ENCODE data around the gene DCHS1. TPM values are rescaled to one million over a fixed set of nuclear protein-coding genes. Genes with fewer than 3 reads are reported as not detected.
"Not testable (repeated sequence)": the region's sequence is repeated elsewhere in the genome, so short reads cannot be mapped to it uniquely, and the experiment has no call there.

The DCHS1 gene
- total RNA-seq, 4 donors from 2014 or later = 26.8 to 125 (median 73.6) TPM

DNA sequence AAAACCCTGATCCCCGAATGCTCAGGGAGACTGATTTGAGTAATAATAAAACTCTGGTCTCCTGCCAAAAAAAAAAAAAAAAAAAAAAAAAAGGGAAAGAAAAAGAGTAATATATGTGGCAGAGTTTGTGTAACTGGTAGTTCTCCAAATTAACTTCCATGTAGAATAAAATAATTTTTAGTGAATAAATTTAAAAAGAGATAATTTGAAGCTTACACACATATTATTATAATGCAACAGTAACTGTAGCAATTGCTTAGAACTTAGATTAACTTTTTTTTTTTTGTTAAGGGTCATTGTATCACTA lies 38.6 kb upstream of the DCHS1 start:
- H3K4me3 ChIP-seq = no peak overlapping the region
- no peak for DNase-seq
- intact Hi-C loops (cut with DNase I; ENCODE audit: low total_unique reads) = no loop called here
- no peaks in the 10 kb centered on the region for H3K27me3 ChIP-seq
- peak overlapping the region; percentile 43 to 80 for H3K27ac ChIP-seq
- H3K36me3 ChIP-seq = no peaks in the 10 kb centered on the region
- H3K4me1 ChIP-seq = no peaks in the 10 kb centered on the region
- TF ChIP-seq, protein P1, sequence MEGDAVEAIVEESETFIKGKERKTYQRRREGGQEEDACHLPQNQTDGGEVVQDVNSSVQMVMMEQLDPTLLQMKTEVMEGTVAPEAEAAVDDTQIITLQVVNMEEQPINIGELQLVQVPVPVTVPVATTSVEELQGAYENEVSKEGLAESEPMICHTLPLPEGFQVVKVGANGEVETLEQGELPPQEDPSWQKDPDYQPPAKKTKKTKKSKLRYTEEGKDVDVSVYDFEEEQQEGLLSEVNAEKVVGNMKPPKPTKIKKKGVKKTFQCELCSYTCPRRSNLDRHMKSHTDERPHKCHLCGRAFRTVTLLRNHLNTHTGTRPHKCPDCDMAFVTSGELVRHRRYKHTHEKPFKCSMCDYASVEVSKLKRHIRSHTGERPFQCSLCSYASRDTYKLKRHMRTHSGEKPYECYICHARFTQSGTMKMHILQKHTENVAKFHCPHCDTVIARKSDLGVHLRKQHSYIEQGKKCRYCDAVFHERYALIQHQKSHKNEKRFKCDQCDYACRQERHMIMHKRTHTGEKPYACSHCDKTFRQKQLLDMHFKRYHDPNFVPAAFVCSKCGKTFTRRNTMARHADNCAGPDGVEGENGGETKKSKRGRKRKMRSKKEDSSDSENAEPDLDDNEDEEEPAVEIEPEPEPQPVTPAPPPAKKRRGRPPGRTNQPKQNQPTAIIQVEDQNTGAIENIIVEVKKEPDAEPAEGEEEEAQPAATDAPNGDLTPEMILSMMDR (IDR thresholded peaks at IDR 0.05) = no peak
- no peak for TF ChIP-seq POLR2A (IDR thresholded peaks at IDR 0.05)
- no peaks in the 10 kb centered on the region for H3K9me3 ChIP-seq

DNA sequence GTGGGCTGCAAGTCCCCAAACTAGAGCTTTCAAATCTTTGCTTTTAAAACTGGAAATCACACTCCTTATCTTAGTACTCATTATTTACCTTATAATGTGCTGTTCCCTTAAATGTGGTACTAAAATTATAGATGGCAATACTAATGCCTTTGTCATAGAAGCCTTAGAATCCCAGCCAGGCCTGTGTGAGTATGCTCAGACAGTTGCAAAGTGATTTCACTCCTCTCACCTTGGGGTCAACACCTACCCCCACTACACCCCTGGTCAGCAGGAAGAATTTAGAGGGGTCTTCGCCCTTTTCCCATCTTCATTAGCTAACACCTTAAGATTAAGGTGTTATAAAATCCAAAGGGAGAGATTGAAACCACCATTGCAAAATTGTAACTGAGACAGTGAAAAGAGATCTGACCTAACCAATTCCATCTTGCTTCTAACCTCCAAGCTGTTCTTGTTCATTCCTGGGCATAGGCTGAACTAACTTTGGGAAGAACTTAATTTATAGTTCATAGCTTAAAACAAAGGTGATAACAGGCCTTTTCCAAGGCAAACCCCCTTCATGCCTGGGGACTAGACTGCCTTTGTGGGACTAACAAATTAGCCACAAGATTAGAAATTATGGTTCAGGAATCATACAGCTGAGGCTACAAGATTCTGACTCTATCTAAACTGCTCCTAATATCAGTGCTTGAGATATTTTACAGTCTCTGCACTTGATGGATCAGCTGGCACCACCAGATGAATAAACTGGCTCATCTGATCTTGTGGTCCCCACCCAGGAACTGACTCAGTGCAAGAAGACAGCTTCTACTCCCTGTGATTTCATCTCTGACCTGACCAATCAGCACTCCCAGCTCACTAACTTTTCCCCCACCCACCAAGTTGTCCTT lies 38.0 kb upstream of the DCHS1 start:
- H3K4me3 ChIP-seq = no peak overlapping the region
- peak overlapping the region in 1 of 2 donors; percentile 80 for H3K27ac ChIP-seq
- no peaks in the 10 kb centered on the region for H3K4me1 ChIP-seq
- TF ChIP-seq, protein P1 (IDR thresholded peaks at IDR 0.05) = no peak
- H3K36me3 ChIP-seq = no peaks in the 10 kb centered on the region
- intact Hi-C loops (cut with DNase I; ENCODE audit: low total_unique reads) = no loop called here
- H3K9me3 ChIP-seq = no peaks in the 10 kb centered on the region
- H3K27me3 ChIP-seq = no peaks in the 10 kb centered on the region
- peak; percentile 22 to 24 for DNase-seq

DNA sequence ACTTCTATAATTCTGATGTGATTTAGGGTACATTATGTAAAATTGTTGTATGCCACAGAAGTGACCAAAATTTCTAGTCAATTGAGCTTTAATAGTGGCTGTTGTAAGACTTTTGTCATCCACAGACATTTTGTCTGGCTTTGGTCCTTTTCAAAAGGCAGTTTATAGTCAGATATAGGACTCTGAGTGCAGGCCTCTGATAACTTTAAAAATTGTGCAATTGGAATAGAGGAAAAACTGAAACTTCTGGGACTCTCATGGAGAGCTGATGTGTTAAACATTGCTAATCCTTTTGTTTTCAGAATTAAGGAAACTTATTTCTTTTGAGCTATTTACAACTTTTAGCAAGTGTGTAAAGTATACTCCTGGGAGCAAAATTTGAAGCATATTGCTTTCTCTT lies 36.5 kb upstream of the DCHS1 start:
- H3K36me3 ChIP-seq = no peaks in the 10 kb centered on the region
- no peak overlapping the region for H3K27ac ChIP-seq
- no peak for TF ChIP-seq POLR2A (IDR thresholded peaks at IDR 0.05)
- TF ChIP-seq, protein P1 (IDR thresholded peaks at IDR 0.05) = no peak
- H3K27me3 ChIP-seq = no peaks in the 10 kb centered on the region
- H3K9me3 ChIP-seq = no peaks in the 10 kb centered on the region
- intact Hi-C loops (cut with DNase I; ENCODE audit: low total_unique reads) = no loop called here
- no peaks in the 10 kb centered on the region for H3K4me1 ChIP-seq
- H3K4me3 ChIP-seq = no peak overlapping the region
- no peak for DNase-seq

DNA sequence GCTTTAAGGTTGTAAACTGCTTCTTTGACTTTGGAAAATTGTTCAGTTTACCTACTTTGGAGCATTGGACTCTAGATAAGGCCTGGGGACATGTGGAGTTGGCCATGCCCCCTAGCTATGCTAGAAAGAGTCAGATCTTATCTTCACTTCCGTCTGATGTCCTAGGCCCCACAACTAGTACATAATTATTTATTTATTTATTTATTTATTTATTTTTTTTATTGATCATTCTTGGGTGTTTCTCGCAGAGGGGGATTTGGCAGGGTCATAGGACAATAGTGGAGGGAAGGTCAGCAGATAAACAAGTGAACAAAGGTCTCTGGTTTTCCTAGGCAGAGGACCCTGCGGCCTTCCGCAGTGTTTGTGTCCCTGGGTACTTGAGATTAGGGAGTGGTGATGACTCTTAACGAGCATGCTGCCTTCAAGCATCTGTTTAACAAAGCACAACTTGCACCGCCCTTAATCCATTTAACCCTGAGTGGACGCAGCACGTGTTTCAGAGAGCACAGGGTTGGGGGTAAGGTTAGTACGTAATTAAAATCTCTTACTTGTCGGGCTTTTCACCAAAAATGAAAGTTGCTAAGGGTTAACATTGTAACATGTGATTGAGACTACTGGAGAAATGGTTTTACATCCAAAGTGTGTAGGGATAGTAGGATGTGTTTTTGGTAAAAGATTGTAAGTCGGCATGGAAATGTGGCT lies 35.0 kb upstream of the DCHS1 start:
- H3K9me3 ChIP-seq; H3K4me3 ChIP-seq; DNase-seq; intact Hi-C loops (cut with DNase I; ENCODE audit: low total_unique reads); H3K4me1 ChIP-seq; H3K27ac ChIP-seq; H3K36me3 ChIP-seq; H3K27me3 ChIP-seq: not testable (repeated sequence)

DNA sequence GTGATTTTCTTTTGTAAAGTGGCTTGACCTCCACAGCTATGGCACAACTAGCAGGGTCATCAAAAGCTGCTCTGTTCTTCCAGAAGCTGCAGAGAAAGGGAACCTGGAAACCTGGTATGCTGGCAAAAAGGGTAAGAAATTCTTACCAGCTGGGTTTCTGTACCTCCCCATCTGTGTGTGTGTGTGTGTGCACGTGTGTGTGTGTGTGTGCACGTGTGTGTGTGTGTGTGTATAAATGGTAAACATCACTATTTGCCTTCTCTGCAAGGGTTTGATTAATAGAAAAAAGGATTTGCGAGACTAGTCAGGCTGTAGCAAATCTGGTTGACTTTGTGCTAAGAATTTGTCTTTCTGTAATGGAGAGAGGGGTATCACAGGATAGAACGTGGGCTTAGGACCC lies 32.3 kb upstream of the DCHS1 start:
- TF ChIP-seq, protein P1 (IDR thresholded peaks at IDR 0.05) = no peak
- TF ChIP-seq POLR2A (IDR thresholded peaks at IDR 0.05) = no peak
- no peak for DNase-seq
- Histone ChIP-seq H3K27ac (no peak overlapping the region), H3K36me3 (no peaks in the 10 kb centered on the region), H3K9me3 (no peaks in the 10 kb centered on the region), H3K4me3 (no peak overlapping the region), H3K4me1 (no peaks in the 10 kb centered on the region), H3K27me3 (no peaks in the 10 kb centered on the region)
- intact Hi-C loops (cut with DNase I; ENCODE audit: low total_unique reads) = loop anchor here (10.0 kb wide), 1 partner anchor 73 kb away; the partner anchor contains the start of genes TAF10 and TPP1

Data from uterus (tissue), 4 donors.